Measurements from ENCODE around the gene CLDN24.

DNA sequence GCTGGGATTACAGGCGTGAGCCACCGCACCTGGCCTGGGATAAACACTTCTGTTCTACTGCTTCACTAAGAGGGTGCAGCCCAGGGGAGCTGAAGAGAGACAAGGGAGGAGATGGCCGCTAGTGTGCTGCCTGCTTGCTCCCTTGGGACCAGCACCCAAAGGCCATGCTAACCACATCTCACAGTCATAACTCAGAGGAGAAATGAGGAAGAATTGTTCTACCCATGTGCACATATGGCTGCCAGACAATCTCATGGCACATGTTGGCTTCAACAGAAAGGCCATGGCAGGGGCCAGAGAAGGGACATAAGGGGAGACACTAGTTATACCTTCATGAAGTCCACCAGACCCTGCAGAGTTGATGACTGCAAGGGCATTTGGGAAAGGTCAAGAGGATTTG is 24.6 kb downstream of the CLDN24 start:
- TF ChIP-seq, protein P1, sequence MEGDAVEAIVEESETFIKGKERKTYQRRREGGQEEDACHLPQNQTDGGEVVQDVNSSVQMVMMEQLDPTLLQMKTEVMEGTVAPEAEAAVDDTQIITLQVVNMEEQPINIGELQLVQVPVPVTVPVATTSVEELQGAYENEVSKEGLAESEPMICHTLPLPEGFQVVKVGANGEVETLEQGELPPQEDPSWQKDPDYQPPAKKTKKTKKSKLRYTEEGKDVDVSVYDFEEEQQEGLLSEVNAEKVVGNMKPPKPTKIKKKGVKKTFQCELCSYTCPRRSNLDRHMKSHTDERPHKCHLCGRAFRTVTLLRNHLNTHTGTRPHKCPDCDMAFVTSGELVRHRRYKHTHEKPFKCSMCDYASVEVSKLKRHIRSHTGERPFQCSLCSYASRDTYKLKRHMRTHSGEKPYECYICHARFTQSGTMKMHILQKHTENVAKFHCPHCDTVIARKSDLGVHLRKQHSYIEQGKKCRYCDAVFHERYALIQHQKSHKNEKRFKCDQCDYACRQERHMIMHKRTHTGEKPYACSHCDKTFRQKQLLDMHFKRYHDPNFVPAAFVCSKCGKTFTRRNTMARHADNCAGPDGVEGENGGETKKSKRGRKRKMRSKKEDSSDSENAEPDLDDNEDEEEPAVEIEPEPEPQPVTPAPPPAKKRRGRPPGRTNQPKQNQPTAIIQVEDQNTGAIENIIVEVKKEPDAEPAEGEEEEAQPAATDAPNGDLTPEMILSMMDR (IDR thresholded peaks at IDR 0.05; ENCODE audit: poor library complexity), result no peak
- TF ChIP-seq EZH2phosphoT487 (IDR thresholded peaks at IDR 0.05; ENCODE audit: low read depth, severe bottlenecking, unreplicated experiment), result no peak
